ENCODE measurements around the gene PRUNE2. TPM values are rescaled to one million over a fixed set of nuclear protein-coding genes. Genes with fewer than 3 reads are reported as not detected.

PRUNE2 gene
- polyA plus RNA-seq, 3 donors, result 0.72 to 1.8 (median 1.5) TPM

DNA sequence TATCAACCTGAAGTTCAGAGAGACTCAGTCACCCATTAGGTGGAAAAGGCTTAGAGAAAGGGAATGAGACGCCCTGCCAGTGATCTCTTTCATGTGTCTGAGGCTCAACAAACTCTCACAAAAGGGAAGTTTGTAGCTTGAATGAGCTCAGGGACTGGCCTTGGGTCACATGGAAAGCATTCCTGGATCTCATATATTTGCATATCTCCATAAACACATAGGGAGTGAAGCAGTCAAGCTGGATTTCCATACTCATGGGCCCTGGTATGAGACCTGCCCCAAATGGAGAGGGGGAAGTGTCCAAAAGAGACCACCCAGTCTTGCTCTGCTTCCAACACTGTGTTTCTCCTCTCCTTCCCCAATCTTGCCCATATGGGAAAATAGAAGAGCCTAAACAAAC is 26.4 kb upstream of the PRUNE2 start:
- TF ChIP-seq, protein P1, sequence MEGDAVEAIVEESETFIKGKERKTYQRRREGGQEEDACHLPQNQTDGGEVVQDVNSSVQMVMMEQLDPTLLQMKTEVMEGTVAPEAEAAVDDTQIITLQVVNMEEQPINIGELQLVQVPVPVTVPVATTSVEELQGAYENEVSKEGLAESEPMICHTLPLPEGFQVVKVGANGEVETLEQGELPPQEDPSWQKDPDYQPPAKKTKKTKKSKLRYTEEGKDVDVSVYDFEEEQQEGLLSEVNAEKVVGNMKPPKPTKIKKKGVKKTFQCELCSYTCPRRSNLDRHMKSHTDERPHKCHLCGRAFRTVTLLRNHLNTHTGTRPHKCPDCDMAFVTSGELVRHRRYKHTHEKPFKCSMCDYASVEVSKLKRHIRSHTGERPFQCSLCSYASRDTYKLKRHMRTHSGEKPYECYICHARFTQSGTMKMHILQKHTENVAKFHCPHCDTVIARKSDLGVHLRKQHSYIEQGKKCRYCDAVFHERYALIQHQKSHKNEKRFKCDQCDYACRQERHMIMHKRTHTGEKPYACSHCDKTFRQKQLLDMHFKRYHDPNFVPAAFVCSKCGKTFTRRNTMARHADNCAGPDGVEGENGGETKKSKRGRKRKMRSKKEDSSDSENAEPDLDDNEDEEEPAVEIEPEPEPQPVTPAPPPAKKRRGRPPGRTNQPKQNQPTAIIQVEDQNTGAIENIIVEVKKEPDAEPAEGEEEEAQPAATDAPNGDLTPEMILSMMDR (IDR thresholded peaks at IDR 0.05), result no peak
- Histone ChIP-seq H3K9me3 (replicated peaks in 1 of 2; ENCODE audit: control insufficient read depth in 1 of 2, insufficient read depth in 1 of 2, low read length in 2 of 2) (no peaks in the 10 kb centered on the region), H3K27me3 (ENCODE audit: control insufficient read depth in 2 of 2, insufficient read depth in 2 of 2, low read length in 2 of 2) (no peaks in the 10 kb centered on the region), H3K9ac (ENCODE audit: insufficient read depth, low read length, poor library complexity, severe bottlenecking) (no peak overlapping the region), H3K4me2 (replicated peaks; ENCODE audit: extremely low read depth, low read length, poor library complexity, severe bottlenecking) (no peak overlapping the region), H3K36me3 (replicated peaks in 1 of 2; ENCODE audit: control insufficient read depth in 1 of 2, insufficient read depth in 2 of 2, low read length in 2 of 2) (no peaks in the 10 kb centered on the region), H3K4me3 (replicated peaks in 1 of 3; ENCODE audit: low read depth in 2 of 3, low read length in 3 of 3) (no peak overlapping the region), H3K79me2 (ENCODE audit: insufficient read depth, low read length) (no peaks in the 10 kb centered on the region), H3K4me1 (ENCODE audit: control insufficient read depth in 1 of 2, insufficient read depth in 2 of 2, low read length in 2 of 2) (no peaks in the 10 kb centered on the region), H2AFZ (ENCODE audit: insufficient read depth, low read depth, low read length, poor library complexity, severe bottlenecking) (no peak overlapping the region), H3K27ac (ENCODE audit: low read depth in 1 of 2, low read length in 2 of 2) (no peak overlapping the region), H4K20me1 (ENCODE audit: insufficient read depth, low read length) (no peaks in the 10 kb centered on the region)
- WGBS (ENCODE audit: insufficient coverage), result no CpG with 5 or more reads among the region's 1 CpG
- H3K36me3 Mint-ChIP-seq, result no peaks in the 10 kb centered on the region
- H3K27ac Mint-ChIP-seq, result no peak overlapping the region
- no peak overlapping the region for H3K4me3 Mint-ChIP-seq
- H3K27me3 Mint-ChIP-seq (ENCODE audit: low read depth in 3 of 3), result peaks cover 0 to 2% (median 2%) of the 10 kb centered on the region in 3 donors
- no peak for DNase-seq
- intact Hi-C loops (cut with micrococcal nuclease), result no loop called here
- no peaks in the 10 kb centered on the region for H3K4me1 Mint-ChIP-seq
- H3K9me3 Mint-ChIP-seq, result peaks cover 0 to 3% (median 2%) of the 10 kb centered on the region in 7 donors

DNA sequence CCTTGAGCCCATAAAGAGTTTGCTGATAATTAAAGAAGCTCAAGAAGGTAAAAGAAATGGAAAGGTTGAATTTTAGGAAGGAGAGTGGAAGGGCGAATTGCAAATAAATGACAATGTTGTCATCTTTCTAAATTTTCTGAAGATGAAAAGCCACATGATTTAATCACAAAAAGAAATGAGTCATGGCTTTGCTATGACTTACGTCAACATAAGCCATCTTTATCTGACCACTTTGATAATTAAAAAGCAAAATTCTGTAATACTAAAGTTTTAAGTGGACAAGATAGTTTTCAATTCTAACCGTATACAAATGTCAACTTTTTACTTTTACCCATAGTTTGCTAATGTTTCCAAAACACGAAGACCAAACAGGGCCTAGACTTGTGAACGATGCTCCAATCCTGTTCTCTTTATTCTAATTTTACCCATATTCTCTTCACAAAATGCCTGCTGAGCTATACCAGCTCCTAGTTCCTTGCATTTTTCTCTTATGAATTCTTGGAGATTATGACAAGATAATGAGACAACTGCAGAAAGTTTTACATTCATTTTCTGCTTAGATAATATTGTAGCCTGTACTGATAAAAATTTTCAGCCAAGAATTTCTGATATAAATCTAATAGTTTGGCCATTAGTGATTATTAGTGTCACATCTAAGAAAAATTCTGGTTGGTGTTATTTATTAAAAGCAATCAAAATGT is 21.8 kb upstream of the PRUNE2 start:
- no peak overlapping the region for H3K4me2 ChIP-seq (replicated peaks; ENCODE audit: extremely low read depth, low read length, poor library complexity, severe bottlenecking)
- Mint-ChIP-seq H3K4me1 (no peaks in the 10 kb centered on the region), H3K27ac (no peak overlapping the region), H3K9me3 (peaks cover 0 to 3% (median 1%) of the 10 kb centered on the region in 7 donors), H3K4me3 (no peak overlapping the region), H3K36me3 (no peaks in the 10 kb centered on the region), H3K27me3 (ENCODE audit: low read depth in 3 of 3) (peaks cover 2 to 5% (median 2%) of the 10 kb centered on the region in 3 donors)
- 96% methylated on average over 3 of the region's 5 CpGs for WGBS (ENCODE audit: insufficient coverage)
- TF ChIP-seq, protein P1 (IDR thresholded peaks at IDR 0.05), result no peak
- no peaks in the 10 kb centered on the region for H4K20me1 ChIP-seq (ENCODE audit: insufficient read depth, low read length)
- no peaks in the 10 kb centered on the region for H3K9me3 ChIP-seq (replicated peaks in 1 of 2; ENCODE audit: control insufficient read depth in 1 of 2, insufficient read depth in 1 of 2, low read length in 2 of 2)
- H3K9ac ChIP-seq (ENCODE audit: insufficient read depth, low read length, poor library complexity, severe bottlenecking), result no peak overlapping the region
- no peak overlapping the region for H3K27ac ChIP-seq (ENCODE audit: low read depth in 1 of 2, low read length in 2 of 2)
- H2AFZ ChIP-seq (ENCODE audit: insufficient read depth, low read depth, low read length, poor library complexity, severe bottlenecking), result no peak overlapping the region
- H3K4me3 ChIP-seq (replicated peaks in 1 of 3; ENCODE audit: low read depth in 2 of 3, low read length in 3 of 3), result no peak overlapping the region
- DNase-seq, result no peak
- intact Hi-C loops (cut with micrococcal nuclease), result no loop called here
- no peaks in the 10 kb centered on the region for H3K4me1 ChIP-seq (ENCODE audit: control insufficient read depth in 1 of 2, insufficient read depth in 2 of 2, low read length in 2 of 2)
- H3K36me3 ChIP-seq (replicated peaks in 1 of 2; ENCODE audit: control insufficient read depth in 1 of 2, insufficient read depth in 2 of 2, low read length in 2 of 2), result no peaks in the 10 kb centered on the region
- H3K27me3 ChIP-seq (ENCODE audit: control insufficient read depth in 2 of 2, insufficient read depth in 2 of 2, low read length in 2 of 2), result no peaks in the 10 kb centered on the region
- H3K79me2 ChIP-seq (ENCODE audit: insufficient read depth, low read length), result no peaks in the 10 kb centered on the region

Measured in CD14-positive monocyte (primary cell).